Adrenal gland (tissue), 5 donors: Measurements from ENCODE around the gene SLC4A11.

Experiments used
- POLR2A ChIP-seq, 2 donors: fragments of 450-650 bp; IDR thresholded peaks; one replicate each; pipeline ENCODE4 v1.6.1; 2017; ENCODE audit warnings: antibody characterized with exemption in 2 of 2, mild to moderate bottlenecking in 2 of 2, moderate library complexity in 1 of 2
- TF ChIP-seq, protein P1 (sequence below), 6 experiments: fragments of 450-650 bp in 4 of 6; fragments of 200-600 bp in 2 of 6; sonication (generic) in 1 of 6; IDR thresholded peaks; 1 replicate in 5 of 6; 2 replicates in 1 of 6; pipeline versions ENCODE4 v1.5.1 to v1.8.0; 2016 to 2021; ENCODE audit warnings: antibody characterized with exemption in 6 of 6, mild to moderate bottlenecking in 2 of 6, moderate library complexity in 1 of 6
- donor health status: DM: no; HTN: no; CAD: no.

GRCh38 chr20:3193806-3194616 is 45.0 kb downstream of the SLC4A11 start:
- no peak for TF ChIP-seq POLR2A (IDR thresholded peaks at IDR 0.05)
- TF ChIP-seq, protein P1, sequence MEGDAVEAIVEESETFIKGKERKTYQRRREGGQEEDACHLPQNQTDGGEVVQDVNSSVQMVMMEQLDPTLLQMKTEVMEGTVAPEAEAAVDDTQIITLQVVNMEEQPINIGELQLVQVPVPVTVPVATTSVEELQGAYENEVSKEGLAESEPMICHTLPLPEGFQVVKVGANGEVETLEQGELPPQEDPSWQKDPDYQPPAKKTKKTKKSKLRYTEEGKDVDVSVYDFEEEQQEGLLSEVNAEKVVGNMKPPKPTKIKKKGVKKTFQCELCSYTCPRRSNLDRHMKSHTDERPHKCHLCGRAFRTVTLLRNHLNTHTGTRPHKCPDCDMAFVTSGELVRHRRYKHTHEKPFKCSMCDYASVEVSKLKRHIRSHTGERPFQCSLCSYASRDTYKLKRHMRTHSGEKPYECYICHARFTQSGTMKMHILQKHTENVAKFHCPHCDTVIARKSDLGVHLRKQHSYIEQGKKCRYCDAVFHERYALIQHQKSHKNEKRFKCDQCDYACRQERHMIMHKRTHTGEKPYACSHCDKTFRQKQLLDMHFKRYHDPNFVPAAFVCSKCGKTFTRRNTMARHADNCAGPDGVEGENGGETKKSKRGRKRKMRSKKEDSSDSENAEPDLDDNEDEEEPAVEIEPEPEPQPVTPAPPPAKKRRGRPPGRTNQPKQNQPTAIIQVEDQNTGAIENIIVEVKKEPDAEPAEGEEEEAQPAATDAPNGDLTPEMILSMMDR (IDR thresholded peaks at IDR 0.05), result no peak
